ENCODE data around the gene C12orf42.

GRCh38 chr12:103519632-103520031, 23.9 kb upstream of the C12orf42 start:
- TF ChIP-seq CTCF (conservative IDR thresholded peaks at IDR 0.05; ENCODE audit: low read depth, low read length) = no peak
- TF ChIP-seq EZH2 (IDR thresholded peaks at IDR 0.05; ENCODE audit: low read length, unreplicated experiment) = no peak
